ENCODE results near the gene UNC13D.
A peak's percentile ranks its signal among the peaks of the same experiment; 100 is the strongest.
"Not testable (repeated sequence)": the region's sequence is repeated elsewhere in the genome, so short reads cannot be mapped to it uniquely, and the experiment has no call there.

The UNC13D gene

GRCh38 chr17:75874323-75875181 lies 30.3 kb upstream of the UNC13D start:
- no peak for DNase-seq

GRCh38 chr17:75873587-75874322 lies 29.6 kb upstream of the UNC13D start:
- DNase-seq = no peak

GRCh38 chr17:75872434-75873351 lies 28.5 kb upstream of the UNC13D start:
- DNase-seq = no peak

GRCh38 chr17:75870228-75870627 lies 26.0 kb upstream of the UNC13D start:
- DNase-seq = not testable (repeated sequence)

- peak; percentile 62 for DNase-seq
Measured at GRCh38 chr17:75869282-75870141, 25.3 kb upstream of the UNC13D start.

- DNase-seq = not testable (repeated sequence)
Measured at GRCh38 chr17:75868730-75869281, 24.6 kb upstream of the UNC13D start.

- not testable (repeated sequence) for DNase-seq
Measured at GRCh38 chr17:75865404-75866188, 21.4 kb upstream of the UNC13D start.

- DNase-seq = not testable (repeated sequence)
Measured at GRCh38 chr17:75864887-75865286, 20.7 kb upstream of the UNC13D start.

GRCh38 chr17:75864448-75864871 lies 20.3 kb upstream of the UNC13D start:
- no peak for DNase-seq

GRCh38 chr17:75861927-75862317 lies 17.7 kb upstream of the UNC13D start:
- DNase-seq = no peak

GRCh38 chr17:75859358-75859757 lies 15.2 kb upstream of the UNC13D start:
- DNase-seq = not testable (repeated sequence)

GRCh38 chr17:75856062-75856756 lies 12.0 kb upstream of the UNC13D start:
- peak; percentile 42 for DNase-seq

- peak; percentile 100 for DNase-seq
Measured at GRCh38 chr17:75855310-75856061, 11.3 kb upstream of the UNC13D start, which contains the start of gene WBP2. WBP2 (minus strand) TSS chr17:75855335; CDS start chr17:75855297, 38 bp downstream.

- no peak for DNase-seq
Measured at GRCh38 chr17:75854881-75855309, 10.7 kb upstream of the UNC13D start.

GRCh38 chr17:75854101-75854748 lies 10.0 kb upstream of the UNC13D start:
- no peak for DNase-seq

GRCh38 chr17:75853433-75853832 lies 9.2 kb upstream of the UNC13D start:
- no peak for DNase-seq

GRCh38 chr17:75851693-75851991 lies 7.4 kb upstream of the UNC13D start:
- not testable (repeated sequence) for DNase-seq

- no peak for DNase-seq
Measured at GRCh38 chr17:75850928-75851692, 6.9 kb upstream of the UNC13D start.
